Tibial nerve (tissue), 4 donors: Measurements from ENCODE around the gene MMP25. TPM values are rescaled to one million over a fixed set of nuclear protein-coding genes. Genes with fewer than 3 reads are reported as not detected.

Source experiments
- DNase-seq, 2 donors: peaks; one replicate each; pipeline ENCODE4 v3.0.0-alpha.2; 2019; ENCODE audit warnings: low spot score in 2 of 2
- H3K27ac ChIP-seq, 4 donors: fragments of 200-600 bp; sonication (generic) in 3 of 4; one replicate each; pipeline ENCODE4 v1.5.1; 2017 to 2019; ENCODE audit warnings: mild to moderate bottlenecking in 1 of 4
- H3K27me3 ChIP-seq, 2 donors: fragments of 200-600 bp; sonication (generic) in 1 of 2; one replicate each; pipeline versions ENCODE4 v1.5.1 to v1.6.0; 2017 to 2019
- H3K36me3 ChIP-seq, 3 donors: fragments of 200-600 bp; sonication (generic); one replicate each; pipeline ENCODE4 v1.5.1; 2018 to 2019
- H3K4me1 ChIP-seq, 4 donors: fragments of 200-600 bp; sonication (generic) in 3 of 4; one replicate each; pipeline ENCODE4 v1.5.1; 2017 to 2019
- H3K4me3 ChIP-seq, 4 donors: fragments of 200-600 bp; sonication (generic) in 3 of 4; one replicate each; pipeline ENCODE4 v1.5.1; 2017 to 2019; ENCODE audit warnings: mild to moderate bottlenecking in 1 of 4, moderate library complexity in 1 of 4
- H3K9me3 ChIP-seq, 4 donors: fragments of 200-600 bp; sonication (generic) in 3 of 4; one replicate each; pipeline ENCODE4 v1.5.1; 2017 to 2019
- CTCF ChIP-seq, 5 experiments: fragments of 200-600 bp in 3 of 5; fragments of 450-650 bp in 2 of 5; sonication (generic) in 3 of 5; IDR thresholded peaks; one replicate each; pipeline ENCODE4 v1.5.1; 2016 to 2019; ENCODE audit warnings: antibody characterized with exemption in 5 of 5, mild to moderate bottlenecking in 3 of 5, moderate library complexity in 2 of 5
- EP300 ChIP-seq, 2 donors: sonication (generic); formaldehyde crosslinking; IDR thresholded peaks; one replicate each; pipeline ENCODE4 v1.6.1; 2017; ENCODE audit warnings: antibody characterized with exemption in 2 of 2, mild to moderate bottlenecking in 1 of 2
- POLR2A ChIP-seq, 2 donors: fragments of 450-650 bp; IDR thresholded peaks; one replicate each; pipeline ENCODE4 v1.6.1; 2017; ENCODE audit warnings: antibody characterized with exemption in 2 of 2, mild to moderate bottlenecking in 2 of 2, moderate library complexity in 2 of 2
- WGBS, 2 donors: methylation state at CpG; one replicate each; pipeline ENCODE4 v1.1.5; 2018; 5-methylcytosine and 5-hydroxymethylcytosine counted together
- total RNA-seq, 4 donors: library from RNA; depleted of rRNA; stranded (reverse); fragments of >200 nt; gene quantifications; one replicate each; pipeline ENCODE4 v1.1.0, GENCODE V29; 2016

Gene MMP25
- total RNA-seq, 4 donors from 2014 or later: under 0.01 to 0.42 TPM; not detected in 2

- no peak for TF ChIP-seq POLR2A (IDR thresholded peaks at IDR 0.05)
- peak; percentile 24 to 26 for TF ChIP-seq EP300 (IDR thresholded peaks at IDR 0.05)
- peak; percentile 39 to 64 (median 51) for TF ChIP-seq CTCF (IDR thresholded peaks at IDR 0.05)
- Histone ChIP-seq H3K27me3 (peaks cover 2 to 82% of the 10 kb centered on the region in 2 donors), H3K4me3 (peak overlapping the region in 1 of 4 donors; percentile 40), H3K9me3 (no peaks in the 10 kb centered on the region), H3K4me1 (peaks cover 0 to 21% (median 7%) of the 10 kb centered on the region in 4 donors), H3K27ac (no peak overlapping the region), H3K36me3 (no peaks in the 10 kb centered on the region)
- WGBS, 2 donors: 8 to 12% methylated on average over 41 to 56 of the region's 58 CpGs
- DNase-seq: peak; percentile 71 to 79
Observed at GRCh38 chr16:3003582-3004270, 42.6 kb upstream of the MMP25 start.

- peak overlapping the region in 1 of 4 donors; percentile 40 for H3K4me3 ChIP-seq
- 0 to 1% methylated on average over 1 to 38 of the region's 67 CpGs for WGBS, 2 donors
Observed at GRCh38 chr16:3004319-3004718, 42.0 kb upstream of the MMP25 start.

GRCh38 chr16:3004781-3005284, 41.5 kb upstream of the MMP25 start:
- Histone ChIP-seq H3K4me1 (peaks cover 0 to 22% (median 7%) of the 10 kb centered on the region in 4 donors), H3K4me3 (peak overlapping the region in 2 of 4 donors; percentile 9 to 40), H3K36me3 (no peaks in the 10 kb centered on the region), H3K27ac (peak overlapping the region in 1 of 4 donors; percentile 50), H3K27me3 (peaks cover 2 to 88% of the 10 kb centered on the region in 2 donors), H3K9me3 (no peaks in the 10 kb centered on the region)
- DNase-seq: no peak
- WGBS, 2 donors: 13 to 14% methylated on average over 24 to 25 of the region's 25 CpGs
- TF ChIP-seq POLR2A (IDR thresholded peaks at IDR 0.05) (no peak), EP300 (IDR thresholded peaks at IDR 0.05) (no peak), CTCF (IDR thresholded peaks at IDR 0.05) (no peak)

More at GRCh38 chr16:3004319-3004718, 42.0 kb upstream of the MMP25 start:
- Histone ChIP-seq H3K36me3 (no peaks in the 10 kb centered on the region), H3K9me3 (no peaks in the 10 kb centered on the region), H3K27ac (no peak overlapping the region), H3K27me3 (peaks cover 2 to 87% of the 10 kb centered on the region in 2 donors), H3K4me1 (peaks cover 0 to 22% (median 7%) of the 10 kb centered on the region in 4 donors)
- DNase-seq: no peak
- TF ChIP-seq CTCF (IDR thresholded peaks at IDR 0.05): no peak
- TF ChIP-seq POLR2A (IDR thresholded peaks at IDR 0.05): no peak
- no peak for TF ChIP-seq EP300 (IDR thresholded peaks at IDR 0.05)

- no peaks in the 10 kb centered on the region for H3K36me3 ChIP-seq
- DNase-seq: no peak
- 45% methylated on average over 8 to 11 of the region's 13 CpGs for WGBS, 2 donors
- H3K27me3 ChIP-seq: peaks cover 2 to 91% of the 10 kb centered on the region in 2 donors
- H3K27ac ChIP-seq: peak overlapping the region in 1 of 4 donors; percentile 34
- peaks cover 0 to 22% (median 7%) of the 10 kb centered on the region in 4 donors for H3K4me1 ChIP-seq
- H3K4me3 ChIP-seq: no peak overlapping the region
- H3K9me3 ChIP-seq: no peaks in the 10 kb centered on the region
- TF ChIP-seq EP300 (IDR thresholded peaks at IDR 0.05): no peak
- TF ChIP-seq POLR2A (IDR thresholded peaks at IDR 0.05): no peak
- TF ChIP-seq CTCF (IDR thresholded peaks at IDR 0.05): no peak
Observed at GRCh38 chr16:3007059-3007956, 39.1 kb upstream of the MMP25 start.
